Activated T-cell treated with anti-CD3 and anti-CD28 coated beads for 24 hours (primary cell): ENCODE measurements around the gene NR6A1.

Experiments used
- DNase-seq: peaks from one replicate; pipeline ENCODE4 v3.0.0-alpha.2; 2020; ENCODE audit warnings: low read depth

The NR6A1 gene

GRCh38 chr9:124686918-124687317 lies 84.2 kb downstream of the NR6A1 start:
- no peak for DNase-seq

GRCh38 chr9:124685217-124685616 lies 85.9 kb downstream of the NR6A1 start:
- no peak for DNase-seq

GRCh38 chr9:124684169-124684568 lies 86.9 kb downstream of the NR6A1 start:
- DNase-seq, result no peak

- DNase-seq, result no peak
Observed at GRCh38 chr9:124683043-124683442, 88.1 kb downstream of the NR6A1 start.

GRCh38 chr9:124680714-124681390 lies 90.3 kb downstream of the NR6A1 start:
- DNase-seq, result no peak

- DNase-seq, result no peak
Observed at GRCh38 chr9:124680049-124680448, 91.1 kb downstream of the NR6A1 start.

- DNase-seq, result no peak
Observed at GRCh38 chr9:124676159-124676551, 95.0 kb downstream of the NR6A1 start.

- no peak for DNase-seq
Observed at GRCh38 chr9:124675261-124676158, 95.6 kb downstream of the NR6A1 start.

- no peak for DNase-seq
Observed at GRCh38 chr9:124674651-124675050, 96.5 kb downstream of the NR6A1 start.

- no peak for DNase-seq
Observed at GRCh38 chr9:124673063-124673462, 98.0 kb downstream of the NR6A1 start.

GRCh38 chr9:124671861-124672260 lies 99.2 kb downstream of the NR6A1 start:
- no peak for DNase-seq

GRCh38 chr9:124666642-124667041 lies 104.5 kb downstream of the NR6A1 start:
- no peak for DNase-seq

- DNase-seq, result no peak
Observed at GRCh38 chr9:124665391-124666058, 105.6 kb downstream of the NR6A1 start.

GRCh38 chr9:124664143-124664542 lies 107.0 kb downstream of the NR6A1 start:
- no peak for DNase-seq

GRCh38 chr9:124663046-124663961 lies 107.8 kb downstream of the NR6A1 start:
- no peak for DNase-seq

GRCh38 chr9:124662561-124662960 lies 108.5 kb downstream of the NR6A1 start:
- DNase-seq, result no peak

- DNase-seq, result no peak
Observed at GRCh38 chr9:124661271-124661670, 109.8 kb downstream of the NR6A1 start.

GRCh38 chr9:124660341-124660801 lies 110.7 kb downstream of the NR6A1 start:
- no peak for DNase-seq

GRCh38 chr9:124659099-124659659 lies 111.9 kb downstream of the NR6A1 start:
- no peak for DNase-seq

- DNase-seq, result no peak
Observed at GRCh38 chr9:124658165-124659017, 112.7 kb downstream of the NR6A1 start.
